Fibroblast of the conjunctiva (primary cell): ENCODE measurements around the gene ARHGAP22.
"Not testable (repeated sequence)": the region's sequence is repeated elsewhere in the genome, so short reads cannot be mapped to it uniquely, and the experiment has no call there.

Experiments
- DNase-seq: peaks from one replicate; pipeline ENCODE4 v3.0.0-alpha.2; 2010; ENCODE audit warnings: low read depth

The ARHGAP22 gene

GRCh38 chr10:48604991-48605508 lies at the start of gene ARHGAP22:
TSS of gene ARHGAP22 (minus strand) at chr10:48605073. CDS start at chr10:48604796, 277 bp downstream.
- no peak for DNase-seq

- DNase-seq = no peak
Observed at GRCh38 chr10:48653944-48654698, 49.2 kb upstream of the ARHGAP22 start.

GRCh38 chr10:48653347-48653746 lies 48.5 kb upstream of the ARHGAP22 start:
- DNase-seq = no peak

- DNase-seq = no peak
Observed at GRCh38 chr10:48652344-48652743, 47.5 kb upstream of the ARHGAP22 start.

- no peak for DNase-seq
Observed at GRCh38 chr10:48651839-48652238, 47.0 kb upstream of the ARHGAP22 start.

- no peak for DNase-seq
Observed at GRCh38 chr10:48651293-48651692, 46.4 kb upstream of the ARHGAP22 start.

GRCh38 chr10:48649349-48649944 lies 44.6 kb upstream of the ARHGAP22 start:
- no peak for DNase-seq

GRCh38 chr10:48648172-48648942 lies 43.5 kb upstream of the ARHGAP22 start:
- DNase-seq = no peak

GRCh38 chr10:48647073-48647472 lies 42.2 kb upstream of the ARHGAP22 start:
- not testable (repeated sequence) for DNase-seq

- DNase-seq = no peak
Observed at GRCh38 chr10:48645600-48645999, 40.7 kb upstream of the ARHGAP22 start.

GRCh38 chr10:48641099-48641690 lies 36.3 kb upstream of the ARHGAP22 start:
- not testable (repeated sequence) for DNase-seq

GRCh38 chr10:48640326-48640725 lies 35.5 kb upstream of the ARHGAP22 start:
- DNase-seq = no peak

GRCh38 chr10:48639632-48640031 lies 34.8 kb upstream of the ARHGAP22 start:
- DNase-seq = no peak

- no peak for DNase-seq
Observed at GRCh38 chr10:48638739-48639527, 34.1 kb upstream of the ARHGAP22 start.

GRCh38 chr10:48638158-48638557 lies 33.3 kb upstream of the ARHGAP22 start:
- no peak for DNase-seq

GRCh38 chr10:48636901-48637300 lies 32.0 kb upstream of the ARHGAP22 start:
- DNase-seq = no peak

- DNase-seq = no peak
Observed at GRCh38 chr10:48636231-48636630, 31.4 kb upstream of the ARHGAP22 start.

GRCh38 chr10:48634984-48635557 lies 30.2 kb upstream of the ARHGAP22 start:
- DNase-seq = no peak

- peak; percentile 69 for DNase-seq
Observed at GRCh38 chr10:48634198-48634983, 29.5 kb upstream of the ARHGAP22 start.
